ENCODE data around the gene IL1B.
A peak's percentile ranks its signal among the peaks of the same experiment; 100 is the strongest.

IL1B gene

GRCh38 chr2:112803691-112804521 is 32.7 kb downstream of the IL1B start:
- no peak for DNase-seq

GRCh38 chr2:112800881-112801583 is 35.5 kb downstream of the IL1B start:
- DNase-seq: no peak

GRCh38 chr2:112798979-112799975 is 37.3 kb downstream of the IL1B start:
- DNase-seq: no peak

GRCh38 chr2:112796486-112796885 is 40.1 kb downstream of the IL1B start:
- DNase-seq: no peak

GRCh38 chr2:112795774-112796173 is 40.8 kb downstream of the IL1B start:
- no peak for DNase-seq

GRCh38 chr2:112794841-112795240 is 41.7 kb downstream of the IL1B start:
- no peak for DNase-seq

GRCh38 chr2:112794131-112794733 is 42.3 kb downstream of the IL1B start:
- DNase-seq: no peak

- DNase-seq: no peak
These were observed 43.1 kb downstream of the IL1B start for GRCh38 chr2:112793449-112793978.

- no peak for DNase-seq
These were observed 44.2 kb downstream of the IL1B start for GRCh38 chr2:112792419-112792818.

GRCh38 chr2:112791693-112792230 is 44.8 kb downstream of the IL1B start:
- no peak for DNase-seq

GRCh38 chr2:112791019-112791418 is 45.6 kb downstream of the IL1B start:
- no peak for DNase-seq

GRCh38 chr2:112790305-112790704 is 46.3 kb downstream of the IL1B start:
- no peak for DNase-seq

- no peak for DNase-seq
These were observed 47.4 kb downstream of the IL1B start for GRCh38 chr2:112789186-112789585.

- no peak for DNase-seq
These were observed 47.9 kb downstream of the IL1B start for GRCh38 chr2:112788653-112789052.

GRCh38 chr2:112787729-112788393 is 48.7 kb downstream of the IL1B start:
- DNase-seq: no peak

- DNase-seq: no peak
These were observed 49.3 kb downstream of the IL1B start for GRCh38 chr2:112787294-112787693.

- peak; percentile 21 for DNase-seq
These were observed 52.1 kb downstream of the IL1B start, which contains the start of gene IL1A for GRCh38 chr2:112784199-112785189. Gene IL1A (minus strand): TSS chr2:112784493. CDS start chr2:112783770, 723 bp downstream.

GRCh38 chr2:112783187-112783714 is 53.3 kb downstream of the IL1B start:
- no peak for DNase-seq

- no peak for DNase-seq
These were observed 54.3 kb downstream of the IL1B start for GRCh38 chr2:112782234-112782799.
